Measurements from ENCODE around the gene SAP30L.
A peak's percentile ranks its signal among the peaks of the same experiment; 100 is the strongest.

Gene SAP30L

GRCh38 chr5:154421868-154422267, 23.9 kb upstream of the SAP30L start:
- no peak for DNase-seq

DNA sequence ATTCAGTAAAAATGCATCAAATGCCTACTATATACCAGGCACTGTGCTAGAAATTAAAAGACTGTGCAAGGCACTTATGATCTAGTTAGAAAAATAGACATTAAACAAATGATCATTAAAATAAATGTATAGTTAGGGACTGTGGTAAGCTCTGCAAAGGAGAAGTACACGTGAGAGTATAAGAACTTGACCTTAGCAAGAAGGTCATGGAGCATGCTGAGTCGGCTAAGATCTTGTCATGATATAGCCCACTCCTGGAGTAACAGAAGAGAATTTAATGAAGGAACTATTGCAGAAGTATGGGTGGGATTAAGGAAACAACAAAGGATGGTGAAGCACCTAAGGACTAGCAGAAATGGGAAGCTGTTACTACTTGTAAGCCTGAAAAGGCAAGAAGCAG, 23.5 kb upstream of the SAP30L start:
- DNase-seq: no peak

DNA sequence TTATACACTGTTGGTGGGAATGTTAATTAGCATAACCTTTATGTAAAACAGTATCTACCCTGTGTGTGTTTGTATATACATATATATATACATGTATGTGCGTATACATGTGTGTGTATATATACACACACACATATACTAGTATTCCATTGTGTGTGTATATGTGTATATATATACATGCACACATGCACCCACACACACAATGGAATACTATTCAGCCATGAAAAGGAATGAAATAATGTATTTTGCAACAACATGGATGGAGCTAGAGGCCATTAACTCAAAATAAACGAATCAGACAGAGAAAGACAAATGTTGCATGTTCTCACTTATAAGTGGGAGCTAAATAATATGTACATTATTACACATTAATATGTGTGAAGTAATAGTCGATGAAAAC, 17.6 kb upstream of the SAP30L start:
- DNase-seq: no peak

- DNase-seq: no peak
Measured at GRCh38 chr5:154429341-154429740, 16.5 kb upstream of the SAP30L start.

- no peak for DNase-seq
Measured at GRCh38 chr5:154430466-154430865, 15.3 kb upstream of the SAP30L start.

GRCh38 chr5:154430961-154431630, 14.7 kb upstream of the SAP30L start:
- DNase-seq: no peak

DNA sequence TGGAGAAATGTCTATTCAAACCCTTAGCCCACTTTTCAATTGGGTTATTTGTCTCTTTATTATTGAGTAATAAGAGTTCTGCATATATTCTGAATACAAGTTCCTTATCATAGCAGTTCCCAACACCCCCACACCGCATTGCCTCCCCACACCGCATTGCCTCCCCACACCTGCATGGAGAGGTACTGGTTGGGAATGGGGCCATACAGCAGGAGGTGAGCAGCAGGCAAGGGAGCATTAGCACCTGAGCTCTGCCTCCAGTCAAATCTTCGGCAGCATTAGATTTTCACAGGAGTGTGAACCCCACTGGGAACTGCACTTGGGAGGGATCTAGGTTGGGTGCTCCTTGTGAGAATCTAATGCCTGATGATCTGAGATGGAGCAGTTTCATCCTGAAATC, 10.6 kb upstream of the SAP30L start:
- no peak for DNase-seq

DNA sequence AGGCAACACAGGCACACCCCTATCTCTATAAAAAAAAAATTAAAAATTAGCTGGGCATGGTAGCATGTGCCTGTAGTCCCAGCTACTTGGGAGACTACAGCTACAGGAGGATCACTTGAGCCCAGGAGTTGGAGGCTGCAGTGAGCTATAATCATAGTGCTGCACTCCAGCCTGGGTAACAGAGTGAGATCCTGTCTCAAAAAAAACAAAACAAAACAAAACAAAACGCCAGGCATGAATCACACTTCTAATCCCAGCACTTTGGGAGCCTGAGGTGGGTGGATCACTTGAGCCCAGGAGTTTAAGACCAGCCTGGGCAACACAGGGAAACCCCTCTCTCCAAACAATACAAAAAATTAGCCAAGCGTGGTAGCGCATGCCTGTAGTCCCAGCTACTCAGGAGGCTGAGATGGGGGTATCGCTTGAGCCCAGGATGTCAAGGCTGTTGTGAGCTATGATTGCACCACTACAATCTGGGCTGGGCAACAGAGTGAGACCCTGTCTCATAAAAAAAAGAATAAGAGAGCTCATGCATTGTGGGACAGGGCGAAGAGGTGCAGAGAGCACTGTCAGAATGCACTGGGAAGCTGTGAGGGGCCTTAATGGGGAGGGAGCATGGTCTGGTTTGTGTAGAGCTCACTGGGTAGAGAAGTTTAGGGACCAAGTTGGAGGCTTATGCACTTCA, 8.4 kb upstream of the SAP30L start:
- no peak for DNase-seq

DNA sequence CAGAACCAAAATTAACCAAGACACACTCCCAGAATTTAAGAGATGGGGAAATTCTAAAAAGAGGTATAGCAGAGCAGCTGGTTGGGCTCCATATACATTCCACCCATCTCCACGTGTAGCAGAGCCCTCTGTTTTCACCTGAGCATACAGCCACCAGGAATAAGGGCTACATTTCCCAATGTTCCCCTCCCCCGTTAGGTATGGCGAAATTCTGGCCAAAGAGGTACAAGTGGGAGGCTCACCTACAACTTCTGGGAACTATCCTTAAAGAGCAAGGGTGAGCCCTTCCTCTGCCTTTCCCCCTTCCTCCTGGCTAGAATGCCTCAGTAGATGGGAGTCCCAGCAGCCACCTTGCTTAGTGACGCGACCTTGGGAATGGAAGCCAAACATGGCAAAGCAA, 5.3 kb upstream of the SAP30L start:
- no peak for DNase-seq

- DNase-seq: no peak
Measured at GRCh38 chr5:154442801-154443200, 3.0 kb upstream of the SAP30L start.

- DNase-seq: peak; percentile 63
Measured at GRCh38 chr5:154444556-154445421, 1.0 kb upstream of the SAP30L start.

DNA sequence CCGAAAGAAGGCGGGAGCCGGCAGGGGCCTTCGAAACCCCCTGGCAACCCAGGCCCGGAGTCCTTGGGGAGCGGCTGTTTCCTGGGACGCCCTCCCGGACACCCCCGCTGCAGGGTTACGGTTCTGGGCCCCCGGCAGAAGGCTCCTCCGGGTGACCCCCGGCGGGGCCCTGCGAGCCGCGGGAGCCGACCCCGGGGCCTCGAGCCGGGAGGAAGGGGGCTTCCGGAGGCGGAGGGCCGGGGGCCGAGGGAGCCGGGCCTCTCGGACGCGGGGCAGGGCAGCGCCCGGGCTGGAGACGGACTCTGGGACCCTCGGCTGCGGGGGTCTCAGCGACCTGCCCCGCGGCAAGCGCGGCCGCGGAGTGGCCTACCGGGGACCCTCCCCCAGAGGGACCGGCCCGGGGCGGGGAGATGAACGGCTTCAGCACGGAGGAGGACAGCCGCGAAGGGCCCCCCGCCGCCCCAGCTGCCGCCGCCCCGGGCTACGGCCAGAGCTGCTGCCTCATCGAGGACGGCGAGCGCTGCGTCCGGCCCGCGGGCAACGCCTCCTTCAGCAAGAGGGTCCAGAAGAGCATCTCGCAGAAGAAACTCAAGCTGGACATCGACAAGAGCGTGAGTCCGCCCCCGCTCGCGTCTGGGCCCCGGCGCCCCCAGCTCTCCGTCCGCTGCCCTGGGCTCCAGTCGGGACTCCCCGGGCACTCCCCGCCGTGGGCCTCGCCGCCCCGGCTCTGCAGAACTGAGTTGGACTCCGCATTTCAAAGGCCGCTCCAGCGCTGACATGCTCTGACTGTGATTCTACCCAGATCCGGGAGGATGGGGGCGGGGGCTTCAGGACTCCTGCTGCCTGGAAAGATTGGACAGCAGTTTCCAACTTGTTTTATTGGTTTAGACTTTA, 645 bp downstream of the SAP30L start:
- DNase-seq: peak; percentile 76

DNA sequence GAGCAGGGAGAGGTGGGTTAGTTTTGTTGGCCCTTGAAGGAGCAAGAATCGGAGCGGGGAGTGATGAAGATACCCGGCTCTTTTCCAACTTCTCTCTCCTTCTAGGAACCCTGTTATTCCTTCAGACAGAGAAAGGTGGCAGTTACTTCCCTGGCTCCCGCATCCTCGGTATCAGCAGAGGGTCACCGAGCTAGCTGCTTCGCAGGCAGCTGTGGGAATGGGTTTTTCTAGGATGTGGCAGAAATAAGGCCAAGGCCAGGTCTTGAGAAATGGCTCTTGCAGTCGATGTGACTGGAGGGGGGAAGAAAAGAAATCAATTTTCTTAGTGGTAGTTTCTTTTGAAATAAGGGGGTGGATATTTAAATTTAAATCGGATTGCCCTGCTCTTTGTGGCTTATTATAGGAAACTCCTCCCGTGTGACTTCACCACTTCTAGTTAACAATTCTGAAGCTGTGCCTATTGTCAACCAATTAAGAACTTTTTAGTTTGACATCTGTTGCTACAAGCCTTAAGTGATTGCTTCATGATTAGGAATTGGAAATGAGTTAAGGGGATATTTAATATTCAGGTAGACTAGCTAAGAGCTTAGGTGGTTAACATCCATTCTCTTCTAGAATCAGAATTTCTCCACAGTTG, 1.4 kb downstream of the SAP30L start:
- DNase-seq: no peak

GRCh38 chr5:154449786-154450185, 4.0 kb downstream of the SAP30L start:
- DNase-seq: no peak

DNA sequence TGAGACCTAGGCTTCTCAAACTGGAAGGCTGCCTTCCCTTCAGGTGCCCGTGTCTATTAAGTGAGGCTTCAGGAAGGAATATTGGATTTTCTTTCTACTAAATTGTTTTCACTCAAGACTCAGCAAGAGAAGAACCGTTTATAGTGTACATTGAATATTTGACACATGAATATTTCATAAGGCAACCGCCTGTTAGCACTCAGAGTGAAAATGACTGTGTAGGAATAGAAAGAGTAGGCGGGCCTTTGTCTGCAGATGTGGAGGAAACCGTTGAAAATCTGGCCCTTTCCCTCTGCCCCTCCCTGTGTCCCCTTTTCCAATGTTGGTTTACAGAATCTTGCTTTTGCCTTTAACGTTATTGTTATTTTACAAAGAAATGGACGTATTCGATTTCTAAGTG, 6.2 kb downstream of the SAP30L start:
- DNase-seq: no peak

- DNase-seq: no peak
Measured at GRCh38 chr5:154455585-154455984, 9.8 kb downstream of the SAP30L start.

GRCh38 chr5:154456540-154456939, 10.7 kb downstream of the SAP30L start:
- DNase-seq: no peak

- DNase-seq: no peak
Measured at GRCh38 chr5:154459015-154459414, 13.2 kb downstream of the SAP30L start.

DNA sequence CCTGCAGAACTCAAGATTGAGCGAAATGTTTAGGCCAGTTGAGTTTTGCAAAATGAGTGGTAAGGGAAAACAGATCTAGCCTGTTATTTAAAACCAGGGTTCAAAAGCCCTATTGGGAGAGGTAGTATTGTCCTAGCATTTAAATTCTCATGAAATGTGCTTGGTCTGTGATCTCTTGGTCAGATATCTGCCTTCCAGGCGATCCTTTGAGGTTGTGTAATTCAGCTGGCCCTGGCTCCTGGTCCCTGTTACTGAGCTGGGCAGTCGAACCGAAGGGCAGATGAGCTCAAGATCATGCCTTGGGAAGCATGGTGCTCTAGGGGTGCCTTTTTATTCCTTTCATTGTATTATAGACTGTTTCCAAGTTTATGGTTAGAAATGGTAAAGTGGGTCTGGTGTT, 14.4 kb downstream of the SAP30L start:
- DNase-seq: no peak

- DNase-seq: no peak
Measured at GRCh38 chr5:154461531-154461930, 15.7 kb downstream of the SAP30L start.

DNA sequence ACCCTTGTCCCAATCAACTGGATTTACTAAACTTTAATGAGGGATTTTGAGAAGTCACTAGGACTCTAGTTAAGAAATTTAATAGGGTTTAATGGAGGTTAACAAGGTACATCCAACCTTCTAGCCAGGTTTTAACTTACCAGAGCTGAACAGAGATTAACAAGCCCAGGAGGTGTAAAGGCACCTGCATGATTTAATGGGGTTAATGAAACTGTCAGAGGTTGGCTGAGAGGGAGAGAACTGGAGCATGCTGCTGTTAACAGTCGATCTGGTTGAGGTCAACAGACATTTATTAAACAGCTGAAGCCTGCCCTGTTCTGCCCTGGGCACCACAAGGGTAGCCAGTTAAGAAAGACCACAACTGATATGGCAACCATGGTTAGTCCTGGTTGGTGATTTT, 18.6 kb downstream of the SAP30L start:
- DNase-seq: no peak

GRCh38 chr5:154465169-154465568, 19.4 kb downstream of the SAP30L start:
- DNase-seq: no peak

Data from activated CD8-positive, alpha-beta memory T cell treated with anti-CD3 and anti-CD28 coated beads, Interleukin-2, amount 50 U/mL, for 48 hours (primary cell).